ENCODE results near the gene TADA2A.
"Not testable (repeated sequence)": the region's sequence is repeated elsewhere in the genome, so short reads cannot be mapped to it uniquely, and the experiment has no call there.

- TF ChIP-seq ZNF274 (IDR thresholded peaks at IDR 0.05; ENCODE audit: low read depth, low read length); YY1 (IDR thresholded peaks at IDR 0.05; ENCODE audit: insufficient read depth, insufficient read length); SUZ12 (IDR thresholded peaks at IDR 0.05; ENCODE audit: extremely low read depth, insufficient read depth, insufficient read length): not testable (repeated sequence)
Measured at GRCh38 chr17:37511642-37512041, 105.0 kb downstream of the TADA2A start.

Measured in NT2/D1 (cell line).